H1 (cell line): ENCODE measurements around the gene ZNF74. TPM values are rescaled to one million over a fixed set of nuclear protein-coding genes. Genes with fewer than 3 reads are reported as not detected.

Experiments used
- CTCF ChIA-PET: fragments of 300-600 bp; sonication (Branson Sonifier 250); formaldehyde crosslinking; loops from one replicate; lab custom pipeline; 2021; ENCODE audit not compliant: partially characterized antibody; lab: Charles Lee
- POLR2A ChIA-PET: fragments of 300-600 bp; sonication (Branson Sonifier 250); formaldehyde crosslinking; loops from one replicate; lab custom pipeline; 2021; ENCODE audit warnings: inconsistent platforms; ENCODE audit not compliant: partially characterized antibody; lab: Charles Lee
- DNase-seq, 2 experiments: peaks; one replicate each; pipeline versions ENCODE4 v3.0.0 to v3.0.0-alpha.2; 2010 to 2022; ENCODE audit warnings: low spot score in 2 of 2, low read depth in 1 of 2, mixed read lengths in 1 of 2
- FAIRE-seq: peaks from 2 replicates; lab custom pipeline; 2011; peaks lifted over from hg19 to GRCh38; lab: Jason Lieb, UNC
- H2AFZ ChIP-seq: 2 replicates; pipeline ENCODE4 v1.8.1; 2012; ENCODE audit warnings: low read length, inconsistent platforms
- H2AK5ac ChIP-seq: 2 replicates; pipeline ENCODE4 v1.6.1; 2013; ENCODE audit warnings: low read depth, low read length
- H2BK120ac ChIP-seq: replicated peaks from 2 replicates; pipeline ENCODE3; 2013; ENCODE audit warnings: low read depth, low read length, inconsistent platforms
- H2BK12ac ChIP-seq: 2 replicates; pipeline ENCODE4 v1.6.1; 2013; ENCODE audit warnings: low read depth, low read length
- H2BK15ac ChIP-seq: 2 replicates; pipeline ENCODE4 v1.6.1; 2013; ENCODE audit warnings: low read length
- H2BK20ac ChIP-seq: 2 replicates; pipeline ENCODE4 v1.6.1; 2013; ENCODE audit warnings: low read length
- H2BK5ac ChIP-seq: 2 replicates; pipeline ENCODE4 v1.6.1; 2013; ENCODE audit warnings: low read depth, low read length
- H3K14ac ChIP-seq: 2 replicates; pipeline ENCODE4 v1.6.1; 2013; ENCODE audit warnings: inconsistent platforms; ENCODE audit not compliant: insufficient read length
- H3K18ac ChIP-seq: 2 replicates; pipeline ENCODE4 v1.6.1; 2013; ENCODE audit warnings: low read length; ENCODE audit errors: extremely low read depth
- H3K23ac ChIP-seq: 2 replicates; pipeline ENCODE4 v1.6.1; 2013; ENCODE audit warnings: inconsistent platforms; ENCODE audit not compliant: insufficient read length
- H3K23me2 ChIP-seq: 2 replicates; pipeline ENCODE4 v1.6.1; 2013; ENCODE audit warnings: low read depth, low read length
- H3K27ac ChIP-seq: 2 replicates; pipeline ENCODE4 v1.6.1; 2011; ENCODE audit warnings: low read depth, low read length, inconsistent platforms
- H3K27me3 ChIP-seq, 4 experiments: replicated peaks in 1 of 4; 1 replicate in 1 of 4; 2 replicates in 3 of 4; pipeline versions ENCODE4 v1.6.1 to v1.8.1; 2011 to 2013; ENCODE audit warnings: low read length in 3 of 4, mild to moderate bottlenecking in 3 of 4, inconsistent platforms in 2 of 4, mixed read lengths in 2 of 4, moderate library complexity in 1 of 4; ENCODE audit not compliant: control insufficient read depth in 3 of 4, insufficient read depth in 3 of 4; ENCODE audit errors: extremely low read depth in 1 of 4
- H3K36me3 ChIP-seq, 4 experiments: 2 replicates each; pipeline versions ENCODE4 v1.6.1 to v1.8.1; 2011 to 2013; ENCODE audit warnings: mild to moderate bottlenecking in 4 of 4, low read length in 3 of 4, moderate library complexity in 2 of 4, control low read depth in 1 of 4, inconsistent platforms in 1 of 4; ENCODE audit not compliant: insufficient read depth in 4 of 4, control insufficient read depth in 2 of 4
- H3K4ac ChIP-seq: replicated peaks from 2 replicates; pipeline ENCODE3; 2013; ENCODE audit warnings: low read length, low read depth, mixed read lengths, inconsistent platforms; ENCODE audit not compliant: insufficient read length
- H3K4me1 ChIP-seq, 4 experiments: replicated peaks in 1 of 4; 1 replicate in 1 of 4; 2 replicates in 3 of 4; pipeline versions ENCODE4 v1.6.1 to v1.8.1; 2011 to 2013; ENCODE audit warnings: low read length in 3 of 4, inconsistent platforms in 2 of 4, mixed read lengths in 1 of 4; ENCODE audit not compliant: insufficient read depth in 4 of 4, control insufficient read depth in 3 of 4
- H3K4me2 ChIP-seq, 2 experiments: 2 replicates each; pipeline versions ENCODE4 v1.6.1 to v1.8.1; 2011 to 2013; ENCODE audit warnings: low read depth in 2 of 2, low read length in 2 of 2, control low read depth in 1 of 2, inconsistent platforms in 1 of 2, mild to moderate bottlenecking in 1 of 2; ENCODE audit not compliant: insufficient read depth in 1 of 2
- H3K4me3 ChIP-seq, 4 experiments: fragments of 200-600, 300-600 bp in 1 of 4; sonication (generic), shearing (Covaris generic), sonication (Bioruptor Twin) in 1 of 4; 2 replicates each; pipeline versions ENCODE4 v1.5.1 to v1.8.1; 2011 to 2016; ENCODE audit warnings: low read length in 4 of 4, low read depth in 3 of 4, control low read depth in 2 of 4, inconsistent platforms in 2 of 4, mild to moderate bottlenecking in 2 of 4, mixed read lengths in 1 of 4, moderate library complexity in 1 of 4; ENCODE audit not compliant: insufficient read depth in 2 of 4; ENCODE audit errors: extremely low read depth in 1 of 4
- H3K56ac ChIP-seq: replicated peaks from 2 replicates; pipeline ENCODE3; 2013; ENCODE audit warnings: low read depth, mild to moderate bottlenecking, mixed read lengths, low read length, inconsistent platforms; ENCODE audit not compliant: insufficient read length
- H3K79me1 ChIP-seq: 2 replicates; pipeline ENCODE4 v1.6.1; 2013; ENCODE audit warnings: low read depth, low read length, control low read depth
- H3K79me2 ChIP-seq, 2 experiments: 2 replicates each; pipeline versions ENCODE4 v1.6.1 to v1.8.1; 2012 to 2013; ENCODE audit warnings: low read length in 2 of 2, mild to moderate bottlenecking in 2 of 2, inconsistent platforms in 1 of 2; ENCODE audit not compliant: insufficient read depth in 2 of 2, control insufficient read depth in 1 of 2
- H3K9ac ChIP-seq, 4 experiments: replicated peaks in 1 of 4; 1 replicate in 1 of 4; 2 replicates in 3 of 4; pipeline versions ENCODE4 v1.6.1 to v1.8.1; 2011 to 2013; ENCODE audit warnings: low read depth in 3 of 4, low read length in 3 of 4, control low read depth in 2 of 4, mild to moderate bottlenecking in 2 of 4, moderate library complexity in 2 of 4, inconsistent platforms in 1 of 4; ENCODE audit errors: extremely low read depth in 1 of 4
- H3K9me3 ChIP-seq, 2 experiments: 2 replicates each; pipeline versions ENCODE4 v1.6.1 to v1.8.1; 2012 to 2013; ENCODE audit warnings: mild to moderate bottlenecking in 2 of 2, moderate library complexity in 2 of 2, control low read depth in 1 of 2, inconsistent platforms in 1 of 2, low read depth in 1 of 2, low read length in 1 of 2, mixed read lengths in 1 of 2; ENCODE audit not compliant: insufficient read depth in 2 of 2
- H4K20me1 ChIP-seq, 2 experiments: replicated peaks in 1 of 2; 2 replicates each; pipeline versions ENCODE3 to v1.8.1; 2011 to 2013; ENCODE audit warnings: inconsistent platforms in 2 of 2, low read length in 2 of 2, mild to moderate bottlenecking in 1 of 2; ENCODE audit not compliant: insufficient read depth in 2 of 2, control insufficient read depth in 1 of 2
- H4K5ac ChIP-seq: 2 replicates; pipeline ENCODE4 v1.6.1; 2013; ENCODE audit warnings: low read length, low read depth, mixed read lengths, inconsistent platforms; ENCODE audit not compliant: insufficient read length
- H4K8ac ChIP-seq: 2 replicates; pipeline ENCODE4 v1.8.0; 2013; ENCODE audit warnings: mild to moderate bottlenecking, moderate library complexity, low read length, inconsistent platforms; ENCODE audit not compliant: insufficient read depth; ENCODE audit errors: extremely low read depth
- H4K91ac ChIP-seq: replicated peaks from 2 replicates; pipeline ENCODE3; 2013; ENCODE audit warnings: low read length, mixed read lengths, inconsistent platforms; ENCODE audit not compliant: insufficient read length
- BRCA1 ChIP-seq: IDR thresholded peaks from 2 replicates; pipeline ENCODE4 v1.6.1; 2012; ENCODE audit warnings: low read depth, low read length, improper control_type of control experiment
- GTF2F1 ChIP-seq: IDR thresholded peaks from 2 replicates; pipeline ENCODE4 v1.6.1; 2012; ENCODE audit warnings: low read depth, low read length, improper control_type of control experiment, borderline replicate concordance
- RNF2 ChIP-seq: fragments of 200-900, 300-1000 bp; sonication (generic); IDR thresholded peaks from 2 replicates; pipeline ENCODE4 v1.7.1; 2016; ENCODE audit warnings: borderline replicate concordance, low read depth, mild to moderate bottlenecking, antibody characterized with exemption, low read length; ENCODE audit not compliant: poor library complexity, severe bottlenecking; ENCODE audit errors: missing control alignments
- SAP30 ChIP-seq: fragments of 300-600 bp; sonication (generic); IDR thresholded peaks from 2 replicates; pipeline ENCODE4 v1.7.1; 2012; ENCODE audit warnings: low read length, moderate library complexity, mild to moderate bottlenecking, inconsistent platforms; ENCODE audit not compliant: insufficient read depth, insufficient replicate concordance
- SP2 ChIP-seq: IDR thresholded peaks from 2 replicates; pipeline ENCODE4 v1.6.1; 2012; ENCODE audit warnings: mild to moderate bottlenecking, low read length, inconsistent platforms
- WGBS, 2 experiments: shearing (Covaris generic) in 1 of 2; methylation state at CpG; one replicate each; pipeline versions ENCODE4 v1.1.6 to v1.1.7; 2013 to 2015; ENCODE audit warnings: low lambda C conversion rate in 2 of 2, mixed read lengths in 2 of 2, inconsistent platforms in 1 of 2, low coverage in 1 of 2, missing lambda C conversion rate in 1 of 2; ENCODE audit not compliant: insufficient replicate concordance in 2 of 2, insufficient coverage in 1 of 2, insufficient read length in 1 of 2; ENCODE audit errors: extremely low coverage in 1 of 2, missing lambda C conversion rate in 1 of 2; 5-methylcytosine and 5-hydroxymethylcytosine counted together
- polyA plus RNA-seq, 7 experiments: library from polyadenylated mRNA; depleted of rRNA in 3 of 7; stranded (reverse) in 5 of 7; unstranded in 2 of 7; fragments of >200 nt in 5 of 7; fragments of 200-250 nt in 2 of 7; gene quantifications; 1 replicate in 5 of 7; 2 replicates in 1 of 7; 4 replicates in 1 of 7; pipeline versions ENCODE4 v1.2.1 to v1.2.3, GENCODE V29; 2011 to 2013; ENCODE audit warnings: missing spikeins in 2 of 7, mixed read lengths in 2 of 7
- total RNA-seq: library from RNA; stranded (reverse); fragmentation: NEBNext Ultra II Directional; extraction: Animal tissue kit (Norgen Biotek cat#: 25700); gene quantifications from 2 replicates; pipeline ENCODE4 v1.2.1, GENCODE V29; 2021

The ZNF74 gene
- total and polyA plus RNA-seq, 2 of the 8 experiments (the other 6 are each of a cell fraction or from before 2014, with no cell fraction given), result 29.7 to 45.7 TPM

- Histone ChIP-seq H3K4me3 (no peak overlapping the region), H2BK5ac (no peak overlapping the region), H3K36me3 (no peaks in the 10 kb centered on the region), H3K9ac (no peak overlapping the region), H3K4me2 (no peak overlapping the region), H4K20me1 (no peaks in the 10 kb centered on the region), H4K8ac (no peak overlapping the region), H3K9me3 (no peaks in the 10 kb centered on the region), H2BK12ac (no peak overlapping the region), H3K23ac (no peak overlapping the region), H3K79me1 (no peaks in the 10 kb centered on the region), H3K14ac (no peak overlapping the region)
- POLR2A ChIA-PET, result no interaction called here
- FAIRE-seq, result no peak
- no peak for TF ChIP-seq GTF2F1
- TF ChIP-seq BRCA1, result no peak
- no peak for TF ChIP-seq SP2
- TF ChIP-seq RNF2, result no peak
- TF ChIP-seq SAP30, result no peak
- TF ChIP-seq, all 59 proteins: peak for 0
- Histone ChIP-seq H3K79me2 (no peaks in the 10 kb centered on the region), H3K27ac (no peak overlapping the region), H3K4me1 (no peaks in the 10 kb centered on the region), H2BK120ac (no peak overlapping the region), H3K23me2 (no peaks in the 10 kb centered on the region), H4K5ac (no peak overlapping the region), H3K18ac (no peak overlapping the region), H2BK20ac (no peak overlapping the region), H2AFZ (no peak overlapping the region), H2AK5ac (no peak overlapping the region), H3K27me3 (no peaks in the 10 kb centered on the region), H3K56ac (no peak overlapping the region), H2BK15ac (no peak overlapping the region), H3K4ac (no peak overlapping the region), H4K91ac (no peak overlapping the region)
- CTCF ChIA-PET, result no interaction called here
- DNase-seq, result no peak
- WGBS, 2 experiments, result 95% methylated on average over 2 of the region's 2 CpGs; no CpG with 5 or more reads in 1 of the 2 experiments
Observed at GRCh38 chr22:20386336-20386735, 7.6 kb upstream of the ZNF74 start.
